ENCODE measurements around the gene PEX14. TPM values are rescaled to one million over a fixed set of nuclear protein-coding genes. Genes with fewer than 3 reads are reported as not detected.

The PEX14 gene
- total RNA-seq, 2 donors from 2014 or later, result 19.5 to 29.3 TPM

DNA sequence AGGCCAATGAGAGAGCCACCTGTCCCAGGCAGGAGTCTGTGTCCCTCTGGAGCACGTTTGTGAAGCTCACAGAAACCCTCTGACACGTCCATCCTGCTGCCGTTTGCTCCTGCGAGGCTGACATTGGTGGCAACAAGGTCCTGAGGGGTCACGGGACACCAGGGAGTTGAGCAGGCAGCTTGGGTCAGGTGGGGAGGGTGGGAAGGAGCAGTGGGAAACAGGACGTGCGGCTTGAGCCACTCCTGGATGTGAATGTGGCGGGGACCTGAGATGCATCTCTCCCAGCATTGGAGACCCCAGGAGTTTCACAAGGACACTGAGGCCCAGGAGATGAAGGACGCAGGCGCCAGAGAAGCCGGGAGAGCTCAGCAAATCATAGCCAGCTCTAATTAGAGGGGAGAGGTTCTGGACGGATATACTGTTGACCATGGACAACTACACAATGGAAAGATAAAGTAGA lies 149.0 kb downstream of the PEX14 start:
- intact Hi-C loops (cut with DNase I), result no loop called here
- no peaks in the 10 kb centered on the region for H3K9me3 ChIP-seq
- no peaks in the 10 kb centered on the region for H3K36me3 ChIP-seq
- no peak for TF ChIP-seq CTCF (IDR thresholded peaks at IDR 0.05)
- no peak for DNase-seq
- no peaks in the 10 kb centered on the region for H3K4me1 ChIP-seq
- H3K27me3 ChIP-seq, result no peaks in the 10 kb centered on the region
- H3K4me3 ChIP-seq, result no peak overlapping the region
- no peak overlapping the region for H3K9ac ChIP-seq (ENCODE audit: low read depth in 2 of 2, low read length in 2 of 2)
- H3K27ac ChIP-seq, result no peak overlapping the region

DNA sequence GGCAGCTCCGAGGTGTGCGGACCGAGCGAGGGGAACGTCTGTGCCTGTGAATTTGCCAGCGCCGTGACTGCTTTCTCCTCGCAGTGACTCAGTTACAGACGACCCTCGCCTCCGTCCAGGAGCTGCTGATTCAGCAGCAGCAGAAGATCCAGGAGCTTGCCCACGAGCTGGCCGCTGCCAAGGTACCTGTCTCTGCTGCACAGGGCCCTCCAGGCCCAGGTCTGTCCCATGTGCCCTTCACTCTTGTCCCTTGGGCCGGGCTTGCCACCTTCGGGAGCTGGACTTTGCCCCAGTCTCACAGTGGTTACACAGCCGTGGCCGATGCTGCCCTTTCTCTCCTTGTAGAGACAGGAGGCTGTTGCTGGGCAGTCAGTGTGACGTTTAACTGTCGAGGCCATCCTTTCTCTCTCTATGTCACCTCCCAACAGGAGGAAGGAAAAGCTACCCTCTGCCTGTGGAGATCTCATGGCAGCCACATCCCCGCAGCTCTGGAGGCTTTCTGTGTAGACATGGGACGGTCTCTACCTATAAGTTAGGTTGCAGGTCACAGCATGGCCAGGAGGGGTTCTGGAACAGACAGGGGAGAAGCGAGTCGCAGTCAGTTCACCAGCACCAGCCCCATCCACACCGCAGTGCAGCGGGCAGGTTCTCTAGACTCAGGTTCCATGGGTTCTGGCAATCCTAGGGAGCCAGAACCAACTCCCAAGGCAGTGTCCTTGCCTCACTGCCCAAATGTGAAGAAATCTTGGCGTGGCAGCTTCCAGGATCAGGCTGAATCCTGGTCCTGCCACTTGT lies 149.7 kb downstream of the PEX14 start:
- H3K36me3 ChIP-seq, result no peaks in the 10 kb centered on the region

GRCh38 chr1:10625076-10625475 lies 150.3 kb downstream of the PEX14 start:
- no peaks in the 10 kb centered on the region for H3K4me1 ChIP-seq
- intact Hi-C loops (cut with DNase I), result no loop called here
- DNase-seq, result no peak

More for the DNA sequence above, 149.7 kb downstream of the PEX14 start:
- TF ChIP-seq CTCF (IDR thresholded peaks at IDR 0.05), result no peak
- intact Hi-C loops (cut with DNase I), result no loop called here
- Histone ChIP-seq H3K27ac (no peak overlapping the region), H3K4me3 (no peak overlapping the region), H3K4me1 (no peaks in the 10 kb centered on the region), H3K9ac (ENCODE audit: low read depth in 2 of 2, low read length in 2 of 2) (no peak overlapping the region), H3K9me3 (no peaks in the 10 kb centered on the region), H3K27me3 (no peaks in the 10 kb centered on the region)
- no peak for DNase-seq

DNA sequence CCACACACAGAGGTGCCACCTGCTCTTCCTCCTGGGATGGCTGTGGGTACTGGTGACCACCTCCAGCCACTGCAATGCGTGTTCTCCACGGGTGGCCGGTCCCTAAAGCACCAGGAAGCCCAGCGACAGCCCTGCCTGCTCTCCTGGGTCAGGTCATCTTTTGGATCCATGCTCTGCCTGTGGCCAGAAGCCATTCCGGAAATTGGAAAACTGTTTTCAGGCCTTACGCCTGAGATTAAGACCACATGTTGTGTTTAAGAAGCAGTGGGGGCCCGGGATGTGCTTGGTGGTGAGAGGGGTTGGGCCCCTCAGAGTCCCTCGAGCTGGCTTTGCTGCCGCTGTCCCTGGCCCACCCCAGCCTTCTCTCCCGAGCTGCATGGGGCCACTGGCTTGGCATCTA lies 150.8 kb downstream of the PEX14 start:
- Histone ChIP-seq H3K4me1 (no peaks in the 10 kb centered on the region), H3K27ac (no peak overlapping the region), H3K9me3 (no peaks in the 10 kb centered on the region), H3K4me3 (no peak overlapping the region), H3K9ac (ENCODE audit: low read depth in 2 of 2, low read length in 2 of 2) (no peak overlapping the region), H3K36me3 (no peaks in the 10 kb centered on the region), H3K27me3 (no peaks in the 10 kb centered on the region)
- intact Hi-C loops (cut with DNase I), result no loop called here
- DNase-seq, result no peak
- no peak for TF ChIP-seq CTCF (IDR thresholded peaks at IDR 0.05)

More at GRCh38 chr1:10625076-10625475, 150.3 kb downstream of the PEX14 start:
- no peaks in the 10 kb centered on the region for H3K9me3 ChIP-seq
- no peak overlapping the region for H3K4me3 ChIP-seq
- no peak for TF ChIP-seq CTCF (IDR thresholded peaks at IDR 0.05)
- no peaks in the 10 kb centered on the region for H3K36me3 ChIP-seq
- no peak overlapping the region for H3K9ac ChIP-seq (ENCODE audit: low read depth in 2 of 2, low read length in 2 of 2)
- no peak overlapping the region for H3K27ac ChIP-seq
- H3K27me3 ChIP-seq, result no peaks in the 10 kb centered on the region

DNA sequence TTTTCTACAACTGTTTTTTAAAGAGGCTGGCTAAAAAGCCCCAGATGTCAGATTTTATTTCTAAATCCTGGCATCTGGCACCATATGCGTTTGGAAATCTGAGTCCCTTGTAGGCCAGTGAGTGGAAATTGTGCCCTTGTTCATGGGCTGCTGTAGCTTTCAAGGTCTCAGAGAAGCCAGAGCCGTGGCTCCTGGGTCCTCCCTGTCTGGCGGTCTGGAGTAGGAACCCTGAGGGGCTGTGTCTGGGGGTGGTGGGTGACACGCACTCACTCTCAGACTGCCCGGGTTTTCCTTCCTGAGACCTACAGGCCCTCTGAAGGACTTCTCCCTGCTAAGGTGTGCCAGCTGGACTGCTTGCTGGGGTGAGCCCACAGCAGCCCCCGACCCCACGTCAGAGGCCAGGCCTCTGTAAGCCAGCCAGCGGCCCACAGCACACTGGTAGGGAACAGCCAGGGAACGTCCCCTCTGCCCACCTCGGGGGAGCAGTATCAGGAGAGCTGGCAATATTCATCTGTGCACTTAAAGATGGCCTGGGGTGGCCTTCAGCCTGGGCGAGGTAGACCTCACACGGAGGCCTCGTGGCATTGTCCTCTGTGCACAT lies 151.5 kb downstream of the PEX14 start:
- Histone ChIP-seq H3K9me3 (no peaks in the 10 kb centered on the region), H3K27ac (no peak overlapping the region), H3K27me3 (no peaks in the 10 kb centered on the region), H3K9ac (ENCODE audit: low read depth in 2 of 2, low read length in 2 of 2) (no peak overlapping the region), H3K4me1 (no peaks in the 10 kb centered on the region), H3K36me3 (no peaks in the 10 kb centered on the region), H3K4me3 (no peak overlapping the region)
- no peak for DNase-seq
- intact Hi-C loops (cut with DNase I), result no loop called here
- TF ChIP-seq CTCF (IDR thresholded peaks at IDR 0.05), result no peak

Data from colonic mucosa (tissue), 4 donors.